Measurements from ENCODE around the gene UQCR10.
A peak's percentile ranks its signal among the peaks of the same experiment; 100 is the strongest.

UQCR10 gene

GRCh38 chr22:29767171-29768051, at the start of gene UQCR10:
UQCR10 (plus strand) TSS chr22:29767369; CDS start chr22:29767399, 30 bp downstream.
- Histone ChIP-seq H3K9ac (ENCODE audit: low read depth, low read length) (peak within 1 kb of the TSS; percentile 94), H3K4me3 (ENCODE audit: low read length) (peak within 1 kb of the TSS; percentile 92), H3K4me1 (ENCODE audit: insufficient read depth, low read length) (peaks cover 5% of the 10 kb centered on the region; the same call in 1 of the 2 replicates), H3K36me3 (ENCODE audit: insufficient read depth, low read depth, low read length) (peaks cover 16% of the 10 kb centered on the region), H3K27me3 (ENCODE audit: insufficient read depth, low read length) (no peaks in the 10 kb centered on the region), H3K27ac (ENCODE audit: low read length) (peak within 1 kb of the TSS; percentile 43), H3K9me3 (ENCODE audit: insufficient read depth, low read depth, low read length) (no peaks in the 10 kb centered on the region)

GRCh38 chr22:29717789-29718188, 49.4 kb upstream of the UQCR10 start:
- no peaks in the 10 kb centered on the region for H3K4me1 ChIP-seq (ENCODE audit: insufficient read depth, low read length)
- no peaks in the 10 kb centered on the region for H3K9me3 ChIP-seq (ENCODE audit: insufficient read depth, low read depth, low read length)
- H3K27ac ChIP-seq (ENCODE audit: low read length), result no peak overlapping the region
- H3K27me3 ChIP-seq (ENCODE audit: insufficient read depth, low read length), result peaks cover 59% of the 10 kb centered on the region
- no peak overlapping the region for H3K4me3 ChIP-seq (ENCODE audit: low read length)
- H3K9ac ChIP-seq (ENCODE audit: low read depth, low read length), result no peak overlapping the region
- no peaks in the 10 kb centered on the region for H3K36me3 ChIP-seq (ENCODE audit: insufficient read depth, low read depth, low read length)

GRCh38 chr22:29718949-29719898, 47.9 kb upstream of the UQCR10 start:
- H3K36me3 ChIP-seq (ENCODE audit: insufficient read depth, low read depth, low read length), result no peaks in the 10 kb centered on the region
- H3K9me3 ChIP-seq (ENCODE audit: insufficient read depth, low read depth, low read length), result no peaks in the 10 kb centered on the region
- no peak overlapping the region for H3K27ac ChIP-seq (ENCODE audit: low read length)
- H3K9ac ChIP-seq (ENCODE audit: low read depth, low read length), result no peak overlapping the region
- no peaks in the 10 kb centered on the region for H3K4me1 ChIP-seq (ENCODE audit: insufficient read depth, low read length)
- H3K4me3 ChIP-seq (ENCODE audit: low read length), result 0 out of 2 replicates have a peak overlapping the region, but pooled peaks have one; percentile 38
- H3K27me3 ChIP-seq (ENCODE audit: insufficient read depth, low read length), result peaks cover 74% of the 10 kb centered on the region

GRCh38 chr22:29719899-29720645, 47.1 kb upstream of the UQCR10 start, which contains the start of gene CABP7:
CABP7 (plus strand) TSS chr22:29720003; CDS start chr22:29720425, 422 bp downstream.
- Histone ChIP-seq H3K9me3 (ENCODE audit: insufficient read depth, low read depth, low read length) (no peaks in the 10 kb centered on the region), H3K27me3 (ENCODE audit: insufficient read depth, low read length) (peaks cover 79% of the 10 kb centered on the region), H3K4me1 (ENCODE audit: insufficient read depth, low read length) (no peaks in the 10 kb centered on the region), H3K4me3 (ENCODE audit: low read length) (peak within 1 kb of the TSS; percentile 46; the same call in 1 of the 2 replicates), H3K27ac (ENCODE audit: low read length) (no peak within 1 kb of the TSS), H3K9ac (ENCODE audit: low read depth, low read length) (no peak within 1 kb of the TSS), H3K36me3 (ENCODE audit: insufficient read depth, low read depth, low read length) (no peaks in the 10 kb centered on the region)

- Histone ChIP-seq H3K9me3 (ENCODE audit: insufficient read depth, low read depth, low read length) (no peaks in the 10 kb centered on the region), H3K4me3 (ENCODE audit: low read length) (peak overlapping the region; percentile 46; the same call in 1 of the 2 replicates), H3K4me1 (ENCODE audit: insufficient read depth, low read length) (no peaks in the 10 kb centered on the region), H3K27me3 (ENCODE audit: insufficient read depth, low read length) (peaks cover 86% of the 10 kb centered on the region), H3K36me3 (ENCODE audit: insufficient read depth, low read depth, low read length) (no peaks in the 10 kb centered on the region), H3K27ac (ENCODE audit: low read length) (no peak overlapping the region), H3K9ac (ENCODE audit: low read depth, low read length) (no peak overlapping the region)
Measured at GRCh38 chr22:29720811-29721323, 46.3 kb upstream of the UQCR10 start.

- no peak overlapping the region for H3K27ac ChIP-seq (ENCODE audit: low read length)
- H3K9ac ChIP-seq (ENCODE audit: low read depth, low read length), result no peak overlapping the region
- H3K36me3 ChIP-seq (ENCODE audit: insufficient read depth, low read depth, low read length), result no peaks in the 10 kb centered on the region
- H3K4me3 ChIP-seq (ENCODE audit: low read length), result no peak overlapping the region
- no peaks in the 10 kb centered on the region for H3K9me3 ChIP-seq (ENCODE audit: insufficient read depth, low read depth, low read length)
- peaks cover 92% of the 10 kb centered on the region for H3K27me3 ChIP-seq (ENCODE audit: insufficient read depth, low read length)
- no peaks in the 10 kb centered on the region; the same call in 1 of the 2 replicates for H3K4me1 ChIP-seq (ENCODE audit: insufficient read depth, low read length)
Measured at GRCh38 chr22:29722151-29722550, 45.0 kb upstream of the UQCR10 start.

GRCh38 chr22:29722587-29722986, 44.6 kb upstream of the UQCR10 start:
- Histone ChIP-seq H3K4me1 (ENCODE audit: insufficient read depth, low read length) (no peaks in the 10 kb centered on the region; the same call in 1 of the 2 replicates), H3K4me3 (ENCODE audit: low read length) (no peak overlapping the region), H3K9me3 (ENCODE audit: insufficient read depth, low read depth, low read length) (no peaks in the 10 kb centered on the region), H3K27ac (ENCODE audit: low read length) (no peak overlapping the region), H3K27me3 (ENCODE audit: insufficient read depth, low read length) (peaks cover 88% of the 10 kb centered on the region), H3K9ac (ENCODE audit: low read depth, low read length) (no peak overlapping the region), H3K36me3 (ENCODE audit: insufficient read depth, low read depth, low read length) (no peaks in the 10 kb centered on the region)

GRCh38 chr22:29723766-29724165, 43.4 kb upstream of the UQCR10 start:
- no peaks in the 10 kb centered on the region; the same call in 1 of the 2 replicates for H3K4me1 ChIP-seq (ENCODE audit: insufficient read depth, low read length)

GRCh38 chr22:29724843-29725242, 42.3 kb upstream of the UQCR10 start:
- Histone ChIP-seq H3K36me3 (ENCODE audit: insufficient read depth, low read depth, low read length) (no peaks in the 10 kb centered on the region), H3K27me3 (ENCODE audit: insufficient read depth, low read length) (peaks cover 66% of the 10 kb centered on the region), H3K9ac (ENCODE audit: low read depth, low read length) (no peak overlapping the region), H3K9me3 (ENCODE audit: insufficient read depth, low read depth, low read length) (no peaks in the 10 kb centered on the region), H3K4me1 (ENCODE audit: insufficient read depth, low read length) (no peaks in the 10 kb centered on the region; the same call in 1 of the 2 replicates), H3K27ac (ENCODE audit: low read length) (no peak overlapping the region), H3K4me3 (ENCODE audit: low read length) (no peak overlapping the region)

More at GRCh38 chr22:29723766-29724165, 43.4 kb upstream of the UQCR10 start:
- H3K27ac ChIP-seq (ENCODE audit: low read length), result no peak overlapping the region
- peaks cover 76% of the 10 kb centered on the region for H3K27me3 ChIP-seq (ENCODE audit: insufficient read depth, low read length)
- H3K9ac ChIP-seq (ENCODE audit: low read depth, low read length), result no peak overlapping the region
- no peaks in the 10 kb centered on the region for H3K9me3 ChIP-seq (ENCODE audit: insufficient read depth, low read depth, low read length)
- H3K4me3 ChIP-seq (ENCODE audit: low read length), result no peak overlapping the region
- H3K36me3 ChIP-seq (ENCODE audit: insufficient read depth, low read depth, low read length), result no peaks in the 10 kb centered on the region

GRCh38 chr22:29726106-29726505, 41.1 kb upstream of the UQCR10 start:
- Histone ChIP-seq H3K4me1 (ENCODE audit: insufficient read depth, low read length) (no peaks in the 10 kb centered on the region; the same call in 1 of the 2 replicates), H3K9ac (ENCODE audit: low read depth, low read length) (no peak overlapping the region), H3K36me3 (ENCODE audit: insufficient read depth, low read depth, low read length) (no peaks in the 10 kb centered on the region), H3K4me3 (ENCODE audit: low read length) (no peak overlapping the region), H3K27me3 (ENCODE audit: insufficient read depth, low read length) (peaks cover 56% of the 10 kb centered on the region), H3K9me3 (ENCODE audit: insufficient read depth, low read depth, low read length) (no peaks in the 10 kb centered on the region), H3K27ac (ENCODE audit: low read length) (no peak overlapping the region)
